ENCODE results near the gene MTCH1.

GRCh38 chr6:37008484-37009465, 22.8 kb upstream of the MTCH1 start:
- TF ChIP-seq CTCF (IDR thresholded peaks at IDR 0.05) (no peak), POLR2A (IDR thresholded peaks at IDR 0.05) (no peak)
